PC-3 (cell line): Measurements from ENCODE around the gene STARD10. TPM values are rescaled to one million over a fixed set of nuclear protein-coding genes. Genes with fewer than 3 reads are reported as not detected.

ENCODE experiments used
- ATAC-seq: fragments of 200-7000 bp; cut with Tn5 transposase; 2 replicates; pipeline ENCODE4 v1.9.1; 2020; ENCODE audit warnings: mild to moderate bottlenecking, moderate library complexity
- BruUV-seq: library from RNA; stranded (reverse); fragments of 400-500 nt; replicated peaks from 2 replicates; lab custom pipeline; 2021; lab: Mats Ljungman, UMichigan
- CTCF ChIA-PET: fragments of 300-600 bp; sonication (Branson Sonifier 250); formaldehyde crosslinking; loops from one replicate; lab custom pipeline; 2022; ENCODE audit warnings: antibody characterized with exemption; lab: Charles Lee
- POLR2A ChIA-PET: fragments of 300-600 bp; sonication (Branson Sonifier 250); formaldehyde crosslinking; loops from one replicate; lab custom pipeline; 2022; ENCODE audit warnings: antibody characterized with exemption; ENCODE audit not compliant: unreplicated experiment; lab: Charles Lee
- DNase-seq: peaks from one replicate; pipeline ENCODE4 v3.0.0-alpha.2; 2015
- H2AFZ ChIP-seq: fragments of 300-600 bp; sonication (generic); 2 replicates; pipeline ENCODE4 v1.6.0; 2016; ENCODE audit warnings: antibody characterized with exemption, low read length
- H3F3A ChIP-seq: fragments of 300-600 bp; sonication (generic); one replicate; pipeline ENCODE4 v1.6.0; 2017; ENCODE audit warnings: antibody characterized with exemption, low read length, control low read depth, mild to moderate bottlenecking; ENCODE audit not compliant: unreplicated experiment
- H3K27ac ChIP-seq: fragments of 300-600 bp; sonication (generic); 2 replicates; pipeline ENCODE4 v1.5.1; 2016; ENCODE audit warnings: mild to moderate bottlenecking, low read length
- H3K27me3 ChIP-seq: fragments of 300-600 bp; sonication (generic); 2 replicates; pipeline ENCODE4 v1.6.1; 2016; ENCODE audit warnings: low read length, mixed read lengths
- H3K36me3 ChIP-seq: fragments of 300-600 bp; sonication (generic); 2 replicates; pipeline ENCODE4 v1.6.1; 2016; ENCODE audit warnings: low read depth, mixed run types, low read length, mixed read lengths
- H3K4me1 ChIP-seq: fragments of 300-600 bp; sonication (generic); 2 replicates; pipeline ENCODE4 v1.5.1; 2016; ENCODE audit warnings: low read length; ENCODE audit not compliant: insufficient read depth
- H3K4me2 ChIP-seq: fragments of 300-600 bp; sonication (generic); 2 replicates; pipeline ENCODE4 v1.6.0; 2016; ENCODE audit warnings: low read length
- H3K4me3 ChIP-seq: fragments of 300-600 bp; sonication (generic); 2 replicates; pipeline ENCODE4 v1.5.1; 2016; ENCODE audit warnings: mild to moderate bottlenecking, low read length, mixed read lengths
- H3K79me2 ChIP-seq: fragments of 300-600 bp; sonication (generic); 2 replicates; pipeline ENCODE4 v1.6.1; 2017; ENCODE audit warnings: low read length, mixed read lengths
- H3K9ac ChIP-seq: fragments of 300-600 bp; sonication (generic); 2 replicates; pipeline ENCODE4 v1.6.0; 2016; ENCODE audit warnings: mild to moderate bottlenecking, low read length
- H3K9me2 ChIP-seq: fragments of 300-600 bp; sonication (generic); replicated peaks from 2 replicates; pipeline ENCODE4 v1.6.1; 2016; ENCODE audit warnings: mixed run types, low read length, mixed read lengths
- H3K9me3 ChIP-seq: fragments of 300-600 bp; sonication (generic); 2 replicates; pipeline ENCODE4 v1.6.1; 2016; ENCODE audit warnings: low read length, mixed read lengths
- H4K20me1 ChIP-seq: fragments of 300-600 bp; sonication (generic); 2 replicates; pipeline ENCODE4 v1.6.1; 2016; ENCODE audit warnings: low read length, mixed read lengths
- EZH2 ChIP-seq: fragments of 300-600 bp; sonication (generic); IDR thresholded peaks from one replicate; pipeline ENCODE4 v1.6.1; 2017; ENCODE audit warnings: antibody characterized with exemption, mild to moderate bottlenecking, low read length; ENCODE audit not compliant: unreplicated experiment
- EZH2phosphoT487 ChIP-seq: fragments of 300-600 bp; sonication (generic); IDR thresholded peaks from 2 replicates; pipeline ENCODE4 v1.6.1; 2018; ENCODE audit warnings: mild to moderate bottlenecking, antibody characterized with exemption, low read length, borderline replicate concordance
- intact Hi-C: fragments of 100-400 bp; cut with micrococcal nuclease; formaldehyde crosslinking; loops from 2 replicates; pipeline ENCODE4 v1.9.0; 2023
- total RNA-seq: library from RNA; depleted of rRNA; stranded (reverse); fragments of >200 nt; gene quantifications from 2 replicates; pipeline ENCODE4 v1.2.3, GENCODE V29; 2014
- TF ChIP-seq, protein P1 (sequence below): fragments of 300-600 bp; sonication (generic); conservative IDR thresholded peaks from 2 replicates; pipeline ENCODE4 v1.5.1; 2017; ENCODE audit warnings: antibody characterized with exemption, low read depth, mild to moderate bottlenecking, low read length

Gene STARD10
- total RNA-seq, 1 experiment from 2014 or later: 284 TPM

GRCh38 chr11:72775288-72776110, 18.3 kb downstream of the STARD10 start:
- no peaks in the 10 kb centered on the region for H3K36me3 ChIP-seq
- intact Hi-C loops: no loop called here
- H2AFZ ChIP-seq: no peak overlapping the region
- no peaks in the 10 kb centered on the region for H4K20me1 ChIP-seq
- DNase-seq (no peak), ATAC-seq (no peak)
- peaks cover 2% of the 10 kb centered on the region; the same call in 1 of the 2 replicates for H3K79me2 ChIP-seq
- no peak overlapping the region for H3K4me2 ChIP-seq
- H3K27ac ChIP-seq: no peak overlapping the region
- ChIA-PET CTCF (no interaction called here), POLR2A (interaction anchor here (0.5 kb wide), 1 partner anchor 46 kb away, joined by 3 read pairs; no protein-coding TSS in a partner anchor)
- H3K27me3 ChIP-seq: no peaks in the 10 kb centered on the region
- H3F3A ChIP-seq: no peaks in the 10 kb centered on the region
- no peak overlapping the region for H3K4me3 ChIP-seq
- BruUV-seq: no TSS peak
- TF ChIP-seq EZH2 (no peak), EZH2phosphoT487 (no peak)
- TF ChIP-seq, protein P1, sequence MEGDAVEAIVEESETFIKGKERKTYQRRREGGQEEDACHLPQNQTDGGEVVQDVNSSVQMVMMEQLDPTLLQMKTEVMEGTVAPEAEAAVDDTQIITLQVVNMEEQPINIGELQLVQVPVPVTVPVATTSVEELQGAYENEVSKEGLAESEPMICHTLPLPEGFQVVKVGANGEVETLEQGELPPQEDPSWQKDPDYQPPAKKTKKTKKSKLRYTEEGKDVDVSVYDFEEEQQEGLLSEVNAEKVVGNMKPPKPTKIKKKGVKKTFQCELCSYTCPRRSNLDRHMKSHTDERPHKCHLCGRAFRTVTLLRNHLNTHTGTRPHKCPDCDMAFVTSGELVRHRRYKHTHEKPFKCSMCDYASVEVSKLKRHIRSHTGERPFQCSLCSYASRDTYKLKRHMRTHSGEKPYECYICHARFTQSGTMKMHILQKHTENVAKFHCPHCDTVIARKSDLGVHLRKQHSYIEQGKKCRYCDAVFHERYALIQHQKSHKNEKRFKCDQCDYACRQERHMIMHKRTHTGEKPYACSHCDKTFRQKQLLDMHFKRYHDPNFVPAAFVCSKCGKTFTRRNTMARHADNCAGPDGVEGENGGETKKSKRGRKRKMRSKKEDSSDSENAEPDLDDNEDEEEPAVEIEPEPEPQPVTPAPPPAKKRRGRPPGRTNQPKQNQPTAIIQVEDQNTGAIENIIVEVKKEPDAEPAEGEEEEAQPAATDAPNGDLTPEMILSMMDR: no peak
- H3K9me2 ChIP-seq: no peaks in the 10 kb centered on the region
- peaks cover 4% of the 10 kb centered on the region; the same call in 1 of the 2 replicates for H3K4me1 ChIP-seq
- no peaks in the 10 kb centered on the region for H3K9me3 ChIP-seq
- no peak overlapping the region for H3K9ac ChIP-seq

DNA sequence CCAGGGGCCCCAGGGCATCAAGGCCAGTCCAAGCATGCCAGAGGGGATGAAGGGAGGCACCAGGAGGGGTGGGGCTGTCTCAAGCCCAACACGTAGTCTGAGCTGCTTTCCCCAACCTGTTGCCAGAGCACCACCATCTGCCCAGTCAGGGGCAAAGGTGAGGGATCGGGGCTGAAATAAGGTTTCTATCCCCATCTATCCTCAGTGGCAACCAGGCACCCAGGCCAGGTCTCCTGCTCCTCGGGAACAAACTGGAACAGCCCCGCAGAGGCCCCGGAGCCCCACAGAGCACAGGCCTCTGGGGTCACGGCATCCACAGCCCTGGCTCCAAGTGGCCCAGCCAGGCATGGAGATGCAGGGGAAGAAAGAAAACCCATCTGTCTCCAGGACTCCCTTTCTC, 19.3 kb downstream of the STARD10 start:
- BruUV-seq: no TSS peak
- Histone ChIP-seq H3K36me3 (no peaks in the 10 kb centered on the region), H2AFZ (no peak overlapping the region), H3K9me3 (no peaks in the 10 kb centered on the region), H3F3A (no peaks in the 10 kb centered on the region), H3K4me1 (no peaks in the 10 kb centered on the region), H3K79me2 (no peaks in the 10 kb centered on the region), H3K4me2 (no peak overlapping the region), H3K27me3 (no peaks in the 10 kb centered on the region), H3K4me3 (no peak overlapping the region), H3K27ac (no peak overlapping the region), H3K9ac (no peak overlapping the region), H3K9me2 (no peaks in the 10 kb centered on the region), H4K20me1 (no peaks in the 10 kb centered on the region)
- intact Hi-C loops: no loop called here
- no peak for ATAC-seq
- TF ChIP-seq, protein P1: no peak
- no peak for TF ChIP-seq EZH2
- TF ChIP-seq EZH2phosphoT487: no peak
- ChIA-PET CTCF (no interaction called here), POLR2A (no interaction called here)
- DNase-seq: no peak

GRCh38 chr11:72773696-72774095, 20.2 kb downstream of the STARD10 start:
- H3K9ac ChIP-seq: no peak overlapping the region
- no peaks in the 10 kb centered on the region for H3K4me1 ChIP-seq
- no peak overlapping the region for H3K4me2 ChIP-seq
- no peaks in the 10 kb centered on the region for H3K9me2 ChIP-seq
- H2AFZ ChIP-seq: no peak overlapping the region
- no TSS peak for BruUV-seq
- H3K79me2 ChIP-seq: no peaks in the 10 kb centered on the region
- TF ChIP-seq EZH2 (no peak), EZH2phosphoT487 (no peak)
- TF ChIP-seq, protein P1: no peak
- ChIA-PET CTCF (no interaction called here), POLR2A (no interaction called here)
- H3K27me3 ChIP-seq: no peaks in the 10 kb centered on the region
- no peaks in the 10 kb centered on the region for H3F3A ChIP-seq
- H3K27ac ChIP-seq: no peak overlapping the region
- H3K4me3 ChIP-seq: no peak overlapping the region
- H3K9me3 ChIP-seq: no peaks in the 10 kb centered on the region
- ATAC-seq (no peak), DNase-seq (no peak)
- intact Hi-C loops: no loop called here
- no peaks in the 10 kb centered on the region for H3K36me3 ChIP-seq
- no peaks in the 10 kb centered on the region for H4K20me1 ChIP-seq
